C4-2B (cell line): ENCODE results near the gene PHPT1.

Source experiments
- CTCF ChIP-seq: fragments of 450-650 bp; conservative IDR thresholded peaks from 2 replicates; pipeline ENCODE4 v1.5.1; 2017; ENCODE audit warnings: mild to moderate bottlenecking
- ZFX ChIP-seq: fragments of 450-650 bp; IDR thresholded peaks from 2 replicates; pipeline ENCODE4 v1.6.1; 2017

- TF ChIP-seq CTCF (no peak), ZFX (no peak)
Observed at GRCh38 chr9:136875155-136875554, 25.9 kb downstream of the PHPT1 start.
